Measurements from ENCODE around the gene PTPRQ. TPM values are rescaled to one million over a fixed set of nuclear protein-coding genes. Genes with fewer than 3 reads are reported as not detected.
A peak's percentile ranks its signal among the peaks of the same experiment; 100 is the strongest.

PTPRQ gene
- total RNA-seq, 1 donor from 2014 or later = 0.35 TPM

DNA sequence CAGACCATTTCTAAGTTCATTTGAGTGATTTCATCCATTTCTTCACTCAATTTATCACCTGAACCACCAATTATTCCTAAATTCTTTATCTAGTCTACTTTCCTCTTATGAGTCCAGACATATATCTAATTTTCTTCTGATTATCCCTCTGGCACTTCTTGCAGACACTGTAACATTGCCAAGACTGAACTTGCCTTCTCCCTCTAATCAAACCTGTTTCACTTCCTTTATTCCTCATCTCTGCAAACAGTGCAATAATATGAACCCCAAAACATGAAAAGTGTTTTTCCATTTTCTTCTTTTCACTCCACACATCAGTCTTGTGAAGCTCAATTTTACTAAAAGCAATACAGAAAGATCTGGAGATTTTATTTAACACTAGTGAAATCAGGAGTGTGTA, 37.8 kb upstream of the PTPRQ start:
- Mint-ChIP-seq H3K4me1 (ENCODE audit: unreplicated experiment) (peaks cover 2% of the 10 kb centered on the region), H3K4me3 (ENCODE audit: unreplicated experiment) (no peak overlapping the region), H3K27me3 (ENCODE audit: unreplicated experiment) (no peaks in the 10 kb centered on the region), H3K27ac (ENCODE audit: unreplicated experiment) (no peak overlapping the region), H3K9me3 (ENCODE audit: unreplicated experiment) (no peaks in the 10 kb centered on the region), H3K36me3 (ENCODE audit: unreplicated experiment) (no peaks in the 10 kb centered on the region)
- DNase-seq (ENCODE audit: extremely low spot score, unreplicated experiment) = no peak
- TF ChIP-seq, protein P1, sequence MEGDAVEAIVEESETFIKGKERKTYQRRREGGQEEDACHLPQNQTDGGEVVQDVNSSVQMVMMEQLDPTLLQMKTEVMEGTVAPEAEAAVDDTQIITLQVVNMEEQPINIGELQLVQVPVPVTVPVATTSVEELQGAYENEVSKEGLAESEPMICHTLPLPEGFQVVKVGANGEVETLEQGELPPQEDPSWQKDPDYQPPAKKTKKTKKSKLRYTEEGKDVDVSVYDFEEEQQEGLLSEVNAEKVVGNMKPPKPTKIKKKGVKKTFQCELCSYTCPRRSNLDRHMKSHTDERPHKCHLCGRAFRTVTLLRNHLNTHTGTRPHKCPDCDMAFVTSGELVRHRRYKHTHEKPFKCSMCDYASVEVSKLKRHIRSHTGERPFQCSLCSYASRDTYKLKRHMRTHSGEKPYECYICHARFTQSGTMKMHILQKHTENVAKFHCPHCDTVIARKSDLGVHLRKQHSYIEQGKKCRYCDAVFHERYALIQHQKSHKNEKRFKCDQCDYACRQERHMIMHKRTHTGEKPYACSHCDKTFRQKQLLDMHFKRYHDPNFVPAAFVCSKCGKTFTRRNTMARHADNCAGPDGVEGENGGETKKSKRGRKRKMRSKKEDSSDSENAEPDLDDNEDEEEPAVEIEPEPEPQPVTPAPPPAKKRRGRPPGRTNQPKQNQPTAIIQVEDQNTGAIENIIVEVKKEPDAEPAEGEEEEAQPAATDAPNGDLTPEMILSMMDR (IDR thresholded peaks at IDR 0.05) = no peak

- Mint-ChIP-seq H3K27ac (ENCODE audit: unreplicated experiment) (no peak overlapping the region), H3K4me1 (ENCODE audit: unreplicated experiment) (peaks cover under 1% of the 10 kb centered on the region), H3K4me3 (ENCODE audit: unreplicated experiment) (no peak overlapping the region), H3K27me3 (ENCODE audit: unreplicated experiment) (no peaks in the 10 kb centered on the region), H3K9me3 (ENCODE audit: unreplicated experiment) (no peaks in the 10 kb centered on the region), H3K36me3 (ENCODE audit: unreplicated experiment) (no peaks in the 10 kb centered on the region)
- no peak for DNase-seq (ENCODE audit: extremely low spot score, unreplicated experiment)
- TF ChIP-seq, protein P1 (IDR thresholded peaks at IDR 0.05) = no peak
Measured at GRCh38 chr12:80411787-80412186, 32.2 kb upstream of the PTPRQ start.

DNA sequence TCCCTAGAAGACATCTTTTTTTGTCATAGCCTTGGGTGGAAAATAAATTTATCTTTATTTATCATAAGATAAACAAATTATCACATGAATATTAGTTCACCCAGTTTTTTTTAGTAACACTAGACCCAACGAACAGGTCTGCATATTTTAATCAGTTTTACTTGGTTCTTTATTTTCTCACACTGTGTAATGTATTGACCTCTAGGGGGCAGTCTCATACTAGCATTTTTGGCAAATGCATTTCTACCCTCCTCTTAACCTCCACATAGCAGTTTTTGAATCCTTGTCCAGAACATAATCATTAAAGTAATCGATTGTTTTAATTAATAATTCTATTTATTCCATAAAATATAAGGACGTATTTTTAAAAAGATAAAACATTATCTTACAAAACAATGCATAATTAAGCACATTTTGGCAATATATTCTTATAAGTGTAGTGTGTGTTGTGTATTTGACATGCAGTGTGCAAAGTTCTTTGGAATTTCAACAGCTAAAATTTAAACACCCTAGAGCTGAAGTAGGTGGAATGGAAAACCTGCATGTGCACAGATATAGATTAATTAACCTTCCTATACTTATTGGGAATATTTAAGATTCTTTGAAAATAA, 31.6 kb upstream of the PTPRQ start:
- Mint-ChIP-seq H3K4me1 (ENCODE audit: unreplicated experiment) (peaks cover 6% of the 10 kb centered on the region), H3K36me3 (ENCODE audit: unreplicated experiment) (no peaks in the 10 kb centered on the region), H3K27me3 (ENCODE audit: unreplicated experiment) (no peaks in the 10 kb centered on the region), H3K9me3 (ENCODE audit: unreplicated experiment) (no peaks in the 10 kb centered on the region), H3K27ac (ENCODE audit: unreplicated experiment) (no peak overlapping the region), H3K4me3 (ENCODE audit: unreplicated experiment) (no peak overlapping the region)
- DNase-seq (ENCODE audit: extremely low spot score, unreplicated experiment) = no peak
- TF ChIP-seq, protein P1 (IDR thresholded peaks at IDR 0.05) = peak; percentile 86

GRCh38 chr12:80413462-80413861, 30.6 kb upstream of the PTPRQ start:
- no peaks in the 10 kb centered on the region for H3K36me3 Mint-ChIP-seq (ENCODE audit: unreplicated experiment)
- TF ChIP-seq, protein P1 (IDR thresholded peaks at IDR 0.05) = no peak
- DNase-seq (ENCODE audit: extremely low spot score, unreplicated experiment) = no peak
- H3K4me3 Mint-ChIP-seq (ENCODE audit: unreplicated experiment) = no peak overlapping the region
- peaks cover 8% of the 10 kb centered on the region for H3K4me1 Mint-ChIP-seq (ENCODE audit: unreplicated experiment)
- no peaks in the 10 kb centered on the region for H3K9me3 Mint-ChIP-seq (ENCODE audit: unreplicated experiment)
- no peaks in the 10 kb centered on the region for H3K27me3 Mint-ChIP-seq (ENCODE audit: unreplicated experiment)
- no peak overlapping the region for H3K27ac Mint-ChIP-seq (ENCODE audit: unreplicated experiment)

DNA sequence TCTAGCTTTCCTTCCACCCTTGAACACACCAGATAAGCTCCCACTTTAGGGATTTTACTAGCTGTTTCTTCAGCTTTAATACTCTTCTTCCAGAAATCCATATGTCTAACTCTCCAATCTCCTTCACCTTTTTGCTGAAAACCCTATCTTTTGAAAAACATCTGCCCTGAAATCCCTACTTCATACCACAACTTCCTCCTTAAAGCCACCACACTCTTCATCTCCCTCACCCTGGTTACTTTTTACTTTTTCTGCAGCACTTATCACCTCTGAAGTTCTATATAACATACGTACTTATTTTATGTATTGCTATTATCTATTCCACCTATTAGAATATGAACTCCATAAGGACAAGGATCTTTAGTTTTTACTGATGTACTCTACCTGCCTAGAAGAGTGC, 28.6 kb upstream of the PTPRQ start:
- Mint-ChIP-seq H3K9me3 (ENCODE audit: unreplicated experiment) (no peaks in the 10 kb centered on the region), H3K4me3 (ENCODE audit: unreplicated experiment) (no peak overlapping the region), H3K27ac (ENCODE audit: unreplicated experiment) (no peak overlapping the region), H3K4me1 (ENCODE audit: unreplicated experiment) (peaks cover 25% of the 10 kb centered on the region), H3K36me3 (ENCODE audit: unreplicated experiment) (no peaks in the 10 kb centered on the region), H3K27me3 (ENCODE audit: unreplicated experiment) (no peaks in the 10 kb centered on the region)
- TF ChIP-seq, protein P1 (IDR thresholded peaks at IDR 0.05) = no peak
- DNase-seq (ENCODE audit: extremely low spot score, unreplicated experiment) = no peak
